ENCODE data around the gene CDC25A.
A peak's percentile ranks its signal among the peaks of the same experiment; 100 is the strongest.
"Not testable (repeated sequence)": the region's sequence is repeated elsewhere in the genome, so short reads cannot be mapped to it uniquely, and the experiment has no call there.

The CDC25A gene

DNA sequence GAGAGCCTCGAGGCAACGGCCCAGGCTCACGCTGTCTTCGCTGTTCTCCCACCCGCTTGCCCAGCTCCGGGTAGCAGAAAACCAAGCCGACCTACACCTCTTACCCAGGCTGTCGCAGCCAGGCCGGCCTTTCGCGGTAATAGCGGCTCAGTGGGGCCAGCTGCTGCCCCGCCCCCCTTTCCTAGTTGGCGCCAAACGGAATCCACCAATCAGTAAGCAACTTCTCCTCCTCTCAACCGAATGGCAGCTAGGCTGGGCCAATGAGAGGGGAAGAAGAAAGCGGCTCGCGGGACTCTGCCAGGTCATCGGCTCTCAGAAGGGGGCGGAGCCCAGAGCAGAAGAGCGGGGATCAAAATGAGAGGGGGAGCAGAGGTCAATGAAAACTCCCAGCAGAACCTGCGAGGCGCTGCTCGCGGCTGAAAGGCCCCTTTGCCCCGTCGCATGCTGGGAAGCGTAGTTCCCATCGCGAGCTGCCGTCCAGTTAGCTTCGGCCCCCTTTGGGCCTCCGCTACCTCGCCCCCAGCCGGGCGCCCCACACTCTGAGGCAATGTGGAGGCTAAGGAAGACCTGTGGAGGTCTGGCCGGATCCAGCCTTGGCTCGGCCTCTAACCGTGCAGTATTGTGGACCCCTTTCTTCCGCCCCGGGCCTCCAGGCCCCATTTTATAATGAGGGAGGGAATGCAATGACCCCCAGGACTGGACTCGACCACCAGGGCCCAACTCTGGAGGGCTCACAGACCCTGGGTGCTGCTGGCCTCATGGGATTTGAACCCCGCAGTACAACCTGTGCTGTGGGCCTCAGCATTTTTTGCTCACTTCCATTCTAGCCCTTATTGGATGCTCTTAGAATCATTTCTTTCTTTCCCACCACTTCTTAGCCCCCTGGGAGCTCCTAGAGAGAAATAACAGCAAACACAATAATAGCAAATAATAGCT is at the start of gene CDC25A:
TSS of gene CDC25A (minus strand) at position 152 of the 936 bp plus-strand sequence. CDS start 470 bp downstream, outside the sequence.
- peak; percentile 96 for DNase-seq (ENCODE audit: low spot score)

DNA sequence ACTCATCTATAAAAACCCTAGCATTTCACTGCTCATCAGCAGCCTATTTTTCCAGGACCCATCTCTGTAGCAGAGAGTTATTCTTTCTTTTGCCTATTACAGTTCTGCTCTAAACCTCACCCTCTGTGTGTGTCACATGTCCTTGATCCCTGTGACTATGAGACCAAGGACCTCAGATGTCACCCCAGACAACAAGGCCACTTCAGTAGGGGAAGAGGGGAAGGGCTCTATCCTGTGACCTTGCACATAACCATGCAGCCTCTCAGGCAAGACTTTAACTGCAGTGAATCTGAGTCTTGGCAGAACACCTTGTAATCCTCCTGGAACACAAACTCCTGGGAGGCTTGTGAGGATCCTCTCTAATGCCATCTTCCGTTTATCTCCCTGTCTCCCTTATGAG is 48.3 kb upstream of the CDC25A start:
- DNase-seq (ENCODE audit: low spot score), result no peak

DNA sequence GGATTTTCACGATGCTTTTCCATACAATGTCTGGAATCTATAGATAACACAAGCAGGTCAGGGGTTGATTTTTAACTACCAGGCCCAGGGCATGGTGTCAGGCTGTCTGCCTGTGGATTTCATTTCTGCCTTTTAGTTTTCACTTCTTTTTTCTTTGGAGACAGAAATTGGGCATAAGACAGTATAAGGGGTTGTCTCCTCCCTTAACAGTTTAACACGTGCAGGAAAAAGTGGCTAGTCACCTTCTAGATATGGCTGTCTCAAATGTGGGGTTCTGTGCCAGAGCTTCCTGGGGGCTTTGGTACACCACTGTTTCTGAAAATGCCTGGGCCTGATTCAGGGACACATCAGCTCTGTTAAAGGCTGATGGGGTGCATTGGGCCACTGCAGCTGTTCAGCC is 45.3 kb upstream of the CDC25A start:
- no peak for DNase-seq (ENCODE audit: low spot score)

DNA sequence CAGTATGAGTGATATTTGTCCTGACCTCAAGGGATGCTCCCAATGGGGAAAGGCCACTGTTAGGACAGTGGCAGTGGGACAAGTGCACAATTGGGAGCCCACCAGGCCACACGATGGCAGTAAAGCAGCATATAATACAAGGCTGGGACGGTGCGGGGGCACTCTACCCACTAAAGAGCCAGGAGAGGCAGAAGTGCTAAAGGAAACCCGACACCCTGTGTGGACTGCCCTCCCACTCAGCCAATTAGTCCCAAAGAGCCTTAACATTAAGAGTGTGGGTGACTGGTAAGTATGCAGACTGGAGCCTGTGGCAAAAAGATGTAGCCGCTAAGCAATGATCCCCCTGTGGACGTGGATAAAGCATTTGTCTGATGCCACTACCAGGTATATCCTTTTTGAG is 44.5 kb upstream of the CDC25A start:
- DNase-seq (ENCODE audit: low spot score), result peak; percentile 75

DNA sequence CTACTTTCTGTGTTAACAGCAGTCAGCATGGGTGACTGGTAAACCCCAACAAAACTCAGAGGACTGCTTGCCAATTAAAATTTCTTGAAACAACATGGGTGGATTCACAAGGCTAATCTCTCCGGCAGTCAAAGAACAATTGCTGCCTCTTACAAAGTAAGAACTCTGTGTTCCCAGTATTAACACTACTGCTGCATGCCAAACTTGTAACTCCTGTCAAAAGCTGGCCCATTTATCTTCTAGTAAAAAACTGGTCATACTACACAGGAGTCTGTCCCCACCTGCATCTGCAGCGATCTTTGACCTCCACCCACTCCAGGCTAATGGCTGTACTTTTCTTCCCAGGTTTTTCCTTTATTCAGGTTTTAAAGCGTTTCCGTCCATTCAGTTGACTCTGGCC is 44.0 kb upstream of the CDC25A start:
- no peak for DNase-seq (ENCODE audit: low spot score)

DNA sequence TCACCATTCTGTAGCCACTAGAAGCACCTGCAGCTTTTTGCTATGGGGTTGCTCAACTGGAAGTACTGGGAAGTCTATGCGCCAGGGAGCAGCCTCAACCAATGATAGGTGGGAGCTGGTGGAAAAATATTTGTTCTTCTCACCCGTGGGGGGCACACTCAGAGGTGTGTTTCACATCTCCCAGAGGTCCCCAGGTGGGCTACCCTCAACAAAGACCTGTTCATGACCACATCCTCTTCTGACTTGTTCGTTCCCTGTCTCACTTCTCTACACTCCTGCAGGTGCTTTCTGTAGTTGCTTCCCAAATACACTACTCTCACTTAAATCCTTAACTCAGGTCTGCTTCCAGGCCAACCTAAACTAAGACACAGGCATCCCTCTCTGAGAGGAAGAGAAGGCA is 38.7 kb upstream of the CDC25A start:
- no peak for DNase-seq (ENCODE audit: low spot score)

DNA sequence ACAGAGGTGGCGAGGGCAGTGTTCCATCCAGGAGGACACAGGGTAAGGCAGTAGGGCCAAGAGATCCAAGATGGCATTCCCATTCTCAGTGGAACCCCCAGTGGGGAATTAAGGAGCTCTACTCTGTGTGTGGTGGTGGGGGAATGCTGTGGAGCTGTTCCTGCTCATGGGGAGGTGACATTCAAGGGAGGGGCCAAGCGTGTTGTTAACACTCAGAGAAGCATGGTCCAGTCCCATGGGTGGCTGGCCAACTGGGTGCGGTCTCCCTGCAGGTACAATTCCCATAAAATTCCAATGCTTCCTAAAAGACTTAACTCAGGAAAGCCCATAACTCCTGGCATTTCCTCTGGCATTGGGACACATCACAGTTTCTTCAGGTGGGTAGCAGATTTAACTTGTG is 37.4 kb upstream of the CDC25A start:
- DNase-seq (ENCODE audit: low spot score), result no peak

DNA sequence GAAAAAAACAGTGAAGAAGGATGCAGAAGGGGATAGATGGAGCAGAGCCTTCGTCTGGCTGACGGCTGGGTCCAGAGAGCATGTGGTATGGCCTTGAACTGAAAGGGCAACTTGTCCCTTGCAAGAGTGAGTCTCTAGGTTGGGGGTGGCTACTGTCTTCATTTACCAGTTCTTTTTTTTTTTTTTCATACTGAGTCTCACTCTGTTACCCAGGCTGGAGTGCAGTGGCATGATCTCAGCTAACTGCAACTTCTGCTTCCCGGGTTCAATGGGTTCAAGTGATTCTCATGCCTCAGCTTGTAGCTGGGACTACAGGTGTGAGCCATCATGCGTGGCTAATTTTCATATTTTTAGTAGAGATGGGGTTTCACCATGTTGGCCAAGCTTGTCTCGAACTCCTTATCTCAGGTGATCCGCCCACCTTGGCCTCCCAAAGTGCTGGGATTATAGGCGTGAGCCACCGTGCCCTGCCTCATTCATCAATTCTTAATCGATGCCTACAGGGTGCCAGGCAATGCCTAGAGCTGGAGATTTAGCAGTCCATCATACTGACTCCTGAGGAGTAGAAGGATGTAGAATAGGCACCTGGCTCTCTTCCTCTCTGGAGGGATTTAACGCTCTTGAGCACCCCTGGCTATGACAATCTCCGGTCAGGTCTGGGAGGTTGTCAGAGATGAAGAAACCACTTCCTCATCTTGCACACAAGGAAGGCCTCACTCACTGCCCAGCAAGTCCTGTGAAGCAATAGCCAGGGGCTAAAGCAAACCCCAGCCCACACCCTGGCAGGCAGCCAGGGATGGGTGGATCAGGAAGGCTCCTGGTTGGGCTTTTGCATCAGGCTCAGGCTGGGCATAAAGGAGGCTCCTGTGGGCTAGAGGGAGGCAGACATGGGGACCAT is 34.6 kb upstream of the CDC25A start, which contains the start of gene CAMP:
TSS of gene CAMP (plus strand) at position 880 of the 898 bp plus-strand sequence. CDS start at position 897, 17 bp downstream.
- DNase-seq (ENCODE audit: low spot score), result no peak

DNA sequence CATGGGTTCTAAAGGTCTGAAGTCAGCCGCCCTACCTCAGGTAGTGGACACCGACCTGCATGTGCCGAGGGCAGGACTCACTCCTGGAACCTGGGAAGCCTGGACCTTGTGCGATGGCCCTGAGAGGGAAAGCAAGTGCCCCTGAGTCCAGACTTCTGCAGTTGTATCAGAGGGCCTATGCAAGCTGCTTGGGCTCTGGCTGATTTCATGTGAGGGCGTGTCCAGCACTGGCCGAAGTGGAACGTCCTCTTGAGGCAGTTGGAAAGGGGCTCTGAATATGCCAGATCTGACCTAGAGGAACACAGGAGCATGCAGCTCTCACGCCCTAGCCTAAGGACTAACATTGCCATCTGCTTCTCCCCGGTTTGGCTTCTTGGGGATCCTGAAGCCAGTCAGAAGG is 32.5 kb upstream of the CDC25A start:
- no peak for DNase-seq (ENCODE audit: low spot score)

DNA sequence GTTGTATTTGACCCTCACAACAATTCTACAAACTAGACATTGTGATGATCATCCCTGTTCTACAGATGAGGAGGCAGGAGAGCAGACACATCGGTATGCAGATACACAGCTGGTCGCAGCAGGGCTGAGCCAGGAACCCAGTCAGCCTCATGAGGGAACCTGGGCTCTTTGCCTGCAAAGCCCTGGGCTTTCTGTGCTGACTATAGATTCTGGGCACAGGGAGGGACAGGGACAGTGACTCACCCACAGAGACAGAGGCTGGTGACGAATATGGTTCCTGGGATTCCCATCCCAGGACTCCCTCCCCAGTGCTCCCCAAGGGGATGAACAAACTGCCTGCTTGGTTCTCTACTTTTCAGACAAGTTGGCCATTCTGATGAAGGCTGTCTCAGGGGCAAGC is 31.3 kb upstream of the CDC25A start:
- no peak for DNase-seq (ENCODE audit: low spot score)

DNA sequence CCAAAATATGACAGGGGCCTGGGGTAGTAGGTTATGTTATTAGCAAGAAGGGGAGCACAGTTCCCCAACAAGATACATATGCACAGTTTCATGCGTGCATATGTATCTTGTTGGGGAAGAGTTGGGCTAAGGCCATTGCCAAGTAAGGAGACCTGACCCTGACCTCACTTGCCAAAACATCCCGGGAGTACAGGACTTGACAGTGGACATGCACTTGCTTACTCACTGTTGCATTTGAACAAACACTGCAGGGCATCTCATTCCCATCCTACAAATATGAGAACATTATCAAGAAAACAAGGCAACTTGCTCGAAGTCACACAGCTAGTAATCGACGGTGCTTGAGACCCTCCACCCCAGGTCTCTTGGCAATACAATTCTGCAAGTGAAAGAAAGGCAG is 30.3 kb upstream of the CDC25A start:
- no peak for DNase-seq (ENCODE audit: low spot score)

DNA sequence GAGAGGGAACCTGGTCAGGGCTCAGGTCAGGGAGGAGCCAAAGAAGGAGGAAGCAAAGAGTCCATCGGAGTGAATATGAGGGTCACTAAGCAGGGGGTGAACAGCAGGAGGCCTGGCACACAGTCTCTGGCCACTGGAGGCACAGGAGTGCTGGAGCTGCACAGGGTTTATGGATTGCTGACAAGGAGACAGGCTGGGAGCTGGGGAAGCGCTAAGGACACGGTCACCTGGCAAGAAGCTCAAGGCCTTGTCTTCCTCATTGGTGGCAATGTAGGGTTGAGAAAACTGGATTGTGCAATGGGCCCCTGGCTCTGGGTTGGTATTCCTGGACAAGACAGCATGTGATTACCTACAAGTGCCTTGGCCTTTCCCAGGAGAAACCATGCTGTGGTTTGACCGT is 29.2 kb upstream of the CDC25A start:
- no peak for DNase-seq (ENCODE audit: low spot score)

DNA sequence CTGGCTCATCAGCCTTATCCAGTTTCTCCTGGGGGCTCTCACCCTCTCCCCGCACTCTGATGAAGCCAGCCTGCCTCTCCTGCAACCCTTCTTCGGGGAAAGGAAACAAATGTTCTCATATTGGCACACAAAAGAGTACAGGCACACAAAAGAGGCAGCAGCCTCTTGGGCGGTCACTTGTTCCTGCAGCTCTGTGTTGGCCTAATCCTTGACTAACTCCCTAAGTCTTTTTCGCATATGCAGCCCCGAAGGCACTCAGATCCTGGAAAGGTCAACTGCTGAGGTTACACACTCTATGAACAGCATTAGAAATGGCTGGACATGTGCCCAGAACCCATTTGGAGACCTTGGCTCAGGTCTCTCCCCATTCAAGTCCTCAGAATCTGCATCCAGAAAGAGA is 27.7 kb upstream of the CDC25A start:
- no peak for DNase-seq (ENCODE audit: low spot score)

DNA sequence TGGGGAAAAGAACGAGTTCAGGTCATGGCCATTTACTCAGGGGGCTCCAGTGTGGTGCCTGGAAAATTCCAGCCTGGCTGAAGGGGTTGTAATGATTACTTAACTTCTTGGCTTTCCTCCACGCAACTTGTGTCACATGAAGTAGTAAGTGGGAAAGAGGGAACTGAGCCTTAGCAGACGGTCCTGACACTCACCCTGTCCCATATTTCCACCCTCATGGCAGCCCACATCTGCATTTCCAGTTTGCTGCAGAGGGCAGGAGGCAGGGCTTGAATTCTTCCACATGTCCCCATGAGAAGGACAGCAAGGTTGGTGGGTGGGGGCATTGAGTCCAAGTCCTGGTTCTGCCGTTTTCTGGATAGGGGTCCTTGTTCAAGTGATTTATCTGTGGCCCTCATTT is 27.2 kb upstream of the CDC25A start:
- no peak for DNase-seq (ENCODE audit: low spot score)

DNA sequence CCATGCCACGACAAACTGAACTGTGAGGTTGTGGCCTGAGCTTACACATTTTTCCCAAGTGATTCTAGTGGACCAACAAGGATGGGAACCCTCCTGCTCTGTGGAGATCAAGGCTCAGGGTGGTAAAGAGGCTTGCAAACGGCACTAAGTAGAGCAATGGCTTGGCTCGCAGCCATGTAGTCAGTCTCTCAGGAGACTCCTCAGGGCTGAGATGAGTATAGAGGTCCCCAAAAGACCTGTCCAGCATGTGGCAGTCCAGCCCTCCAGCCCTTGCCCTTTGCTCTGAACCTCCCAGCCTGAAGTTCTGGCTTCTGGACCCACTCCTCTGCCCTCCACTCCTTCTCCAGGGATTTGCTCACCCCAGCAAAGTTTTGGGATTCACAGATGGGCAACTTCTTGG is 26.8 kb upstream of the CDC25A start:
- DNase-seq (ENCODE audit: low spot score), result no peak

DNA sequence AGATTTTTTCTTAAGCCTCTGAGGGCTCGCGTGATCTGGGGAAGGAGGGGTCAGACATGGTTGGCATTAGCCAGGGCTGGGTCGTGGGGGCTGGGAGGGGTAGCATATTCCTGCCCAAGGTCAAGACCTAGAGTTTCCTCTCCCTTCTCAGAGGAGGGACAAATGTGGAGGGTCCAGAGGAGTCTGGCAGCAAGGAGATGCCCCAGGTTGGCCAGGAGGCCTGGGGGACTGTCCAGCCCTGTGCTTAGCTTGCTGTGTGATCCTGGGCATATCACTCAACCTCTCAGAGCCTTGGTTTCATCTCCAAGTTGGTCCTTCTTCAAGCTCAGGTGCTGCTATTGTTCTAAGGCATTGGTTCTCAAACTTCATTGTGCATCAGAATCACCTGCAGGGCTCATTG is 26.0 kb upstream of the CDC25A start:
- DNase-seq (ENCODE audit: low spot score), result no peak

DNA sequence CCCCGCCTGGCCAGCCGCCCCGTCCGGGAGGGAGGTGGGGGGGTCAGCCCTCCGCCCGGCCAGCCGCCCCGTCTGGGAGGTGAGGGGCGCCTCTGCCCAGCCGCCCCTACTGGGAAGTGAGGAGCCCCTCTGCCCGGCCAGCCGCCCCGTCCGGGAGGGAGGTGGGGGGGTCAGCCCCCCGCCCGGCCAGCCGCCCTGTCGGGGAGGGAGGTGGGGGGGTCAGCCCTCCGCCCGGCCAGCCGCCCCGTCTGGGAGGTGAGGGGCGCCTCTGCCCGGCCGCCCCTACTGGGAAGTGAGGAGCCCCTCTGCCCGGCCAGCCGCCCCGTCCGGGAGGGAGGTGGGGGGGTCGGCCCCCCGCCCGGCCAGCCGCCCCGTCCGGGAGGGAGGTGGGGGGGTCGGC is 23.6 kb upstream of the CDC25A start:
- not testable (repeated sequence) for DNase-seq (ENCODE audit: low spot score)

DNA sequence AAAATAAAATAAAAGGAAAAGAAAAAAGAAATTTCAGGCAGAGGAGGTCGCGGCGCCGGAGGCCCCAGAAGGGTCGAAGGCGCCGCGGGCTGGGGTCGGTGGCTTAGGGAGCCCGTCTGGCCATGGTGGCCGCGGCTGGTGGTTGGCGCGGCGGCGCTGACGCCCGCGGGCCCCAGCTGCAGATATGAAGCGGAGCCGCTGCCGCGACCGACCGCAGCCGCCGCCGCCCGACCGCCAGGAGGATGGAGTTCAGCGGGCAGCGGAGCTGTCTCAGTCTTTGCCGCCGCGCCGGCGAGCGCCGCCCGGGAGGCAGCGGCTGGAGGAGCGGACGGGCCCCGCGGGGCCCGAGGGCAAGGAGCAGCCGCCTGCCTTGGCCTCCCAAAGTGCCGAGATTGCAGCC is 22.3 kb upstream of the CDC25A start:
- DNase-seq (ENCODE audit: low spot score), result not testable (repeated sequence)

DNA sequence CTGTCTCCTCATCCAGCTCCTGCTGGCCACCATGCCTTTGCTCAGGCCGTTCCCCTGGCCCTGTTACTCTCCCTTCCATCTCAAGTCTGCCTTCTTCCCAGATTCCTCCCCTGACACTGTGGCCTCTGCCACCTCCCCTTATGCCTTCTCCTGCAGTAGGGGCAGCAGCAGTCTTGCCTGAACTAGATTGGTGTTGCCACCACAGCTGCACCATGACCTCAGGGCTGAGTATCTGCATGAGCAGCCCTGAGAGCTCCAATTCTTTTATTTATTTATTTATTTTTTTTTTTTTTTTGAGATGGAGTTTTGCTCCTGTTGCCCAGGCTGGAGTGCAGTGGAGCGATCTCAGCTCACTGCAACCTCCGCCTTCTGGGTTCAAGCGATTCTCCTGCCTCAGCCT is 21.2 kb upstream of the CDC25A start:
- DNase-seq (ENCODE audit: low spot score), result no peak

DNA sequence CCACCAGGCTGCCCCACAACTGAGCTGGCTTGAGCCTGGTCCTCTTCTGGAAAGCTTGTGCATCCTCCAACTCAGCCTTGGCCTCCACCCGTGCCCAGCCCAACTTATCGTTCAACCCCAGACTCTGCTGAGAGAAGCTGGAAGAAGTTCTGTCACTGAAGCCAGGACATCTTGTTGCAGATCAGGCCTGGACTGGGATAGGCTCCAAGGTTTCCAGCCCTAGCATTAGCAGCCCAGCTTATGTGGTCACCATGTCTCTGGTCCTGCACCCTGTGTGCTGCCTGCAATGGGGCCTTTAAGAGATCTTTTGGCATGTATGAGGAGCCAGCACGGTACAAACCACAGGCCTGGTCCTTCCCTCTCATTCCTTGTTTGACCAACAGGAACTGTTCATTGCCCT is 19.9 kb upstream of the CDC25A start:
- no peak for DNase-seq (ENCODE audit: low spot score)

DNA sequence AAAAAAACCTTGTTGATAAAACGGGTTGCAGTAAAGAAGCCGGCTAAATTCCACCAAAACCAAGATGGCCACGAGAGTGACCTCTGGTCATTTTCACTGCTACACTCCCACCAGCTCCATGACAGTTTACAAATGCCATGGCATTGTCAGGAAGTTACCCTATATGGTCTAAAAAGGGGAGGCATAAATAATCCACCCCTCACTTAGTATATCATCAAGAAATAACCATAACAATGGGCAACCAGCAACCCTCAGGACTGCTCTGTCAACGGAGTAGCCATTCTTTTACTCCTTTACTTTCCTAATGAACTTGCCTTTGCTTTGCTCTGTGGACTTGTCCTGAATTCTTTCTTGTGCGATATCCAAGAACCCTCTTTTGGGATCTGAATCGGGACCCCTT is 14.4 kb upstream of the CDC25A start:
- no peak for DNase-seq (ENCODE audit: low spot score)

DNA sequence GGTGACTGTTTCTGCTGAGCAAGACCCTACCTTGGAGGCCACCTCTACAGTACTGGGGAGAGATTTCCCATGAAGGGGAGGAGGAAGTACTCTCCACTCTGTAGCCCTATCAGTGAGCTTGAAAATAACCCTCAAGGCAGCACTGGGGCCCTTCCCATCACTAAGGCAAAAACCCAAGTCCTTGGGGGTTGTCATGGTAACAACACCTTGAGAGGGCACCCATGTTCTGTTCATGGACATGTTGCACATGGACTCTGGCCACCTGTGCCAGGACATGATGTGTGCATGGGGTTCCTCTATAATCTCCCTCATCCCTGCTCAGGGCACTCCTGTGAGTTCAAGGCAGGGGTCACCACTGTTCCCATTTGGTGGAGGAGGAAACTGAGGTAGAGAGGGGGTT is 10.9 kb upstream of the CDC25A start:
- no peak for DNase-seq (ENCODE audit: low spot score)

DNA sequence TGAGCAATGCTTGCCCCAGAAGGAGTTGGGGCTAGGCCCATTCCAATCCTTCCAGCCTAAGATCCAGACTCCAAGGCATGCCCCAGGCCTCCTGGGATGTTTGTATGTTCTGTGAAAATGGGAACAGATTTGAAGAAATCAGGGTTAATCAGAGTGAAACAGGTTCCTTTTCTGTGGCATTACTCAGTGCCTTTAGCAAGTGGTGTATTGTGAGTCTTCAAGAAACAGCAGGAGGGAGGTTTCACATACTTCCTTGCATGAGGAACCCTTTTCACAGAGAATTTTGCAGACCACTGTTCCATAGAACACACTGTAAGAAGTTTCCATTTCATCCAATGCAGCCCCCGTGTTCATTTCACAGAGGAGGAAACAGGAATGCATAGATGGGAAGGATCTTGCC is 8.4 kb upstream of the CDC25A start:
- DNase-seq (ENCODE audit: low spot score), result no peak
